Neural crest cell (in vitro differentiated cells): ENCODE measurements around the gene ADORA2A. TPM values are rescaled to one million over a fixed set of nuclear protein-coding genes. Genes with fewer than 3 reads are reported as not detected.

Experiments used
- DNase-seq: peaks from one replicate; pipeline ENCODE4 v3.0.0; 2021; ENCODE audit warnings: low read depth, mixed read lengths, low spot score
- H3K27ac Mint-ChIP-seq: one replicate; pipeline ENCODE4 v1.8.0; 2021; ENCODE audit warnings: mild to moderate bottlenecking, mixed read lengths; ENCODE audit not compliant: unreplicated experiment
- H3K27me3 Mint-ChIP-seq: 2 replicates; pipeline ENCODE4 v1.8.0; 2021; ENCODE audit warnings: low read depth, mild to moderate bottlenecking, mixed read lengths
- H3K36me3 Mint-ChIP-seq: 2 replicates; pipeline ENCODE4 v1.8.0; 2021; ENCODE audit warnings: low read depth, mild to moderate bottlenecking, mixed read lengths
- H3K4me1 Mint-ChIP-seq: 2 replicates; pipeline ENCODE4 v1.8.0; 2021; ENCODE audit warnings: mixed read lengths
- H3K4me3 Mint-ChIP-seq: one replicate; pipeline ENCODE4 v1.8.0; 2021; ENCODE audit warnings: mild to moderate bottlenecking, mixed read lengths
- H3K9me3 Mint-ChIP-seq: 2 replicates; pipeline ENCODE4 v1.8.0; 2021; ENCODE audit warnings: mixed read lengths
- total RNA-seq: library from RNA; stranded (reverse); gene quantifications from 2 replicates; pipeline ENCODE4 v1.2.1, GENCODE V29; 2021
- TF ChIP-seq, protein P1 (sequence below): fragments of 200-600 bp; sonication (generic); conservative IDR thresholded peaks from 2 replicates; pipeline ENCODE4 v1.5.0; 2021; ENCODE audit warnings: antibody characterized with exemption, mild to moderate bottlenecking

Gene ADORA2A
- total RNA-seq, 1 donor from 2014 or later, result 2.8 TPM

DNA sequence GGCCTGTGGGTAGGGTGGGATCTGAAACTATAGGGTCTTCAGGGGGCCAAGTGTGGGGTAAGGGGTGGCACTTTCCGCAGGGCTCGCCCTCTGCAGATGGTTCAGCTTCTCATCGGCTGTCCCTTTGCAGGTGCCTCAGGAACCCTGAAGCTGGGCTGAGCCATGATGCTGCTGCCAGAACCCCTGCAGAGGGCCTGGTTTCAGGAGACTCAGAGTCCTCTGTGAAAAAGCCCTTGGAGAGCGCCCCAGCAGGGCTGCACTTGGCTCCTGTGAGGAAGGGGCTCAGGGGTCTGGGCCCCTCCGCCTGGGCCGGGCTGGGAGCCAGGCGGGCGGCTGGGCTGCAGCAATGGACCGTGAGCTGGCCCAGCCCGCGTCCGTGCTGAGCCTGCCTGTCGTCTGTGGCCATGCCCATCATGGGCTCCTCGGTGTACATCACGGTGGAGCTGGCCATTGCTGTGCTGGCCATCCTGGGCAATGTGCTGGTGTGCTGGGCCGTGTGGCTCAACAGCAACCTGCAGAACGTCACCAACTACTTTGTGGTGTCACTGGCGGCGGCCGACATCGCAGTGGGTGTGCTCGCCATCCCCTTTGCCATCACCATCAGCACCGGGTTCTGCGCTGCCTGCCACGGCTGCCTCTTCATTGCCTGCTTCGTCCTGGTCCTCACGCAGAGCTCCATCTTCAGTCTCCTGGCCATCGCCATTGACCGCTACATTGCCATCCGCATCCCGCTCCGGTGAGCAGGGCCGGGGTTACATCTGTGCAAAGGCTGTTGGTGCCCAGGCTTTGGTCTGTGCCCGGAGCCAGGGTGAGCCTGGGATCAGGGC lies 5.8 kb downstream of the ADORA2A start:
- peaks cover 6% of the 10 kb centered on the region for H3K27me3 Mint-ChIP-seq
- H3K36me3 Mint-ChIP-seq, result no peaks in the 10 kb centered on the region
- peaks cover 17% of the 10 kb centered on the region for H3K4me1 Mint-ChIP-seq
- no peaks in the 10 kb centered on the region for H3K9me3 Mint-ChIP-seq
- H3K27ac Mint-ChIP-seq, result no peak overlapping the region
- TF ChIP-seq, protein P1, sequence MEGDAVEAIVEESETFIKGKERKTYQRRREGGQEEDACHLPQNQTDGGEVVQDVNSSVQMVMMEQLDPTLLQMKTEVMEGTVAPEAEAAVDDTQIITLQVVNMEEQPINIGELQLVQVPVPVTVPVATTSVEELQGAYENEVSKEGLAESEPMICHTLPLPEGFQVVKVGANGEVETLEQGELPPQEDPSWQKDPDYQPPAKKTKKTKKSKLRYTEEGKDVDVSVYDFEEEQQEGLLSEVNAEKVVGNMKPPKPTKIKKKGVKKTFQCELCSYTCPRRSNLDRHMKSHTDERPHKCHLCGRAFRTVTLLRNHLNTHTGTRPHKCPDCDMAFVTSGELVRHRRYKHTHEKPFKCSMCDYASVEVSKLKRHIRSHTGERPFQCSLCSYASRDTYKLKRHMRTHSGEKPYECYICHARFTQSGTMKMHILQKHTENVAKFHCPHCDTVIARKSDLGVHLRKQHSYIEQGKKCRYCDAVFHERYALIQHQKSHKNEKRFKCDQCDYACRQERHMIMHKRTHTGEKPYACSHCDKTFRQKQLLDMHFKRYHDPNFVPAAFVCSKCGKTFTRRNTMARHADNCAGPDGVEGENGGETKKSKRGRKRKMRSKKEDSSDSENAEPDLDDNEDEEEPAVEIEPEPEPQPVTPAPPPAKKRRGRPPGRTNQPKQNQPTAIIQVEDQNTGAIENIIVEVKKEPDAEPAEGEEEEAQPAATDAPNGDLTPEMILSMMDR, result no peak
- no peak overlapping the region for H3K4me3 Mint-ChIP-seq
- DNase-seq, result no peak

DNA sequence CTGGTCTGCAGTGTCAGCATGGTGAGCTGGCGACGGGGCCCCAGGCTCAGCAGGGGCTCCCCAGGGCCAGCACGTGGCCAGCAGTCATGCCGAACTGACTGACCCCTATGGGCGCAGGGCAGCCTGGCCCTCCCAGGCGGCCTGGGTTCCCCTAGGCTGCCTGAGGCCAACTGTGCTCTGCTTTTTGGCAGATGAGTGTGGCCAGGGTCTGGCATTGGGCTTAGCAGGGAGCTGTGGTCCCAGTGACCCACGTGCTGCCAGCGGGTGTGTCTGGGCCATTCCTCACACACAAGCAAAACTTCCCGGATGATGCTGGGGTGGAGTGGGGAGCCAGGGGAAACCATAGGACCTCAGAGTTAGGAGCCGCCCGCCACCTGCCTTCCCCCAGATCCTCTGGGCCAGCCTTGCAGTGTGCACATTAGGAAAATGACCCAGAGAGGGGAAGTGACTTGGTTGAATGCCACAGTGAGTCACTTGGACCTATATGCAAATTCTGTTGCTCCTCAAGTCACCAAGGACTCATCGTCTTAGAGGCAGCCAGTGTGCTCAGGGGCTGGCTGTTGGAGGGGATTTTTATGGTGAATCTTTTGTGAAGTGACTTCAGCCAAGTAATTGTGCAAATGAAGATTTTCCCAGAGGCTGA lies 6.5 kb downstream of the ADORA2A start:
- no peaks in the 10 kb centered on the region for H3K36me3 Mint-ChIP-seq
- H3K9me3 Mint-ChIP-seq, result no peaks in the 10 kb centered on the region
- peaks cover 11% of the 10 kb centered on the region for H3K4me1 Mint-ChIP-seq
- H3K27me3 Mint-ChIP-seq, result peaks cover 3% of the 10 kb centered on the region
- H3K4me3 Mint-ChIP-seq, result no peak overlapping the region
- TF ChIP-seq, protein P1, result no peak
- H3K27ac Mint-ChIP-seq, result no peak overlapping the region
- no peak for DNase-seq

DNA sequence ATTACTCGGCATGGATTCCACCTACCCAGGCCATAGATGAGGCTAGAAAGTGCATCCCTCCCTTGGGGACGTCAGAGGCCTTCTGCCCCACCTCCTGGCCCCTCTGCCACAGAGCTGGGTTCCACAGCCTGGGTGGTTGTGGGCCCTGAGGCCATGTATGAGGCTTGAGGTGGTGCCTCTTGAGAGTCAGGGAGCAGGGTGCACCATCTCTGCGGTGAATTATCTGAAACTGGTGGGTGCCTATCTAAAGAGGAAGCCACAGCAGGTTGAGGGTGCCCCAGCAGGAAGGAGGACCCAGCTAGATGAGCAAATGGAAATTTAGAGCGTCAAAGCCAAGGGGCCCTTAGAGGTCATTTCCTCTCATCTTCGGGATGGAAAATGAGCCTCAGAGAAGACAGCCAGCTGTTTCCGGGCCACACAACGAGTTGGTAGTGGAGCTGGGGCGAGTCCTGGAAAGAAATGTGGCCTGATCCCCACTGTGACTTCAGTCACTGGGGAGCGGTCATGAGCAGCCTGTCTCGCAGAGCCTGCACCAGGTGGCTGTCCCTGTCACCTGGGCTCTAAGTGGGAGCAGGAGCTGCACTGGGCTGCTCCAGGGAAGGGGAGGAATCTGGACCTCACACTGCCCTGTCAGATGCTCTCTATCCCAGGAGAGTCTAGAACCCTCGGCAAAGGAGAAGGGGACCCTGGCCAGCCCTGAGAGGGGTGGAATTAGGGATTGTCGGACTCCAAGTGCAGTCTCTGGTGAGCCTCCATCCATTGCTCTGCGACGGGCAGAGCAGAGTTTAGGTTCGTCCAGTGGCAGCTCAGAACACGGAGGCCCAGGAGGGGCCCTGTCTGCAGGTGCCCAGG lies 7.3 kb downstream of the ADORA2A start:
- Mint-ChIP-seq H3K4me1 (peaks cover 4% of the 10 kb centered on the region), H3K4me3 (peak overlapping the region; percentile 23), H3K27ac (peak overlapping the region; percentile 36), H3K27me3 (no peaks in the 10 kb centered on the region), H3K9me3 (no peaks in the 10 kb centered on the region), H3K36me3 (no peaks in the 10 kb centered on the region)
- TF ChIP-seq, protein P1, result no peak
- no peak for DNase-seq

DNA sequence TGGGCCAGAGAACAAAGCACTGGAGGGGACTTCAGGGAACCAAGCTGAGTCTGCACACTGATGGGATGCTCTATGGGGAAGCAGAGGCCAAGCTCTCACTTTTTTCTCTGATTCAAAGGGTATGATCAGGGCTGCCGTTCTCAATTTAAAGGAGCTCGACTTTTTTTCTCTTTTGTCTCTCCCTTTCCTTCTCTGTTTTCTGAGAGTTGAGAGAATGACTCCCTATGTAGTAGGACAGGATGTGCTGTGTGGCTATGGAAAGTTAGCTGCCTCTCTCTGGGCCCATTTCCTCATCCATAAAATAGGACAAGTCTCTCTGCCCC lies 7.9 kb downstream of the ADORA2A start:
- Mint-ChIP-seq H3K9me3 (no peaks in the 10 kb centered on the region), H3K27ac (no peak overlapping the region), H3K27me3 (no peaks in the 10 kb centered on the region), H3K36me3 (no peaks in the 10 kb centered on the region), H3K4me3 (no peak overlapping the region), H3K4me1 (peaks cover 4% of the 10 kb centered on the region)
- no peak for DNase-seq
- TF ChIP-seq, protein P1, result no peak

DNA sequence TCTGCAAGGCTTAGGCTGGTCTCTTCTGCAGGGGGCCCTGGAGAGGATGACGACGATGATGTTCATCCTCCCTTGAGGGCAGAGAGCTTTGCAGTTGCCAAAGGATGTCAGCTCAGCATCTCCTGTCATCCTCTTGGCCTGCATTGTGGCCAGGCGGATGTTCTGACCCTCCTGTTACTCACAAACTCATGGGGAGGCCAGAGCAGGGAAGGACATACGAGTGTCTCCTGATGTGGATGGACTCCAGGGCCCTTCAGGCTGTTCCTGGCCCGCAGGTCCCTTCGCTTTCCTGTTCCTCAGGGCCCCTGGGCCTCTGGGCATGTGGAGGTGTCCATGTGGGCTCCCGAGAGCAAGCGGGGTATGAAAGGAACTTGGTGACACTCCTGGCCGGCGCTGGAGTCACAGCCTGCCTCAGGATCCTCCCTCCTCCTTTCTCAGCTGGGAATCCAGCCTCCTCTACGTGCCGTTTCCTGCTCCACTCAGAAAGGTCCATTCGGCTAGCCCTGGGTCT lies 8.5 kb downstream of the ADORA2A start:
- no peaks in the 10 kb centered on the region for H3K27me3 Mint-ChIP-seq
- DNase-seq, result no peak
- peaks cover 4% of the 10 kb centered on the region for H3K4me1 Mint-ChIP-seq
- no peaks in the 10 kb centered on the region for H3K36me3 Mint-ChIP-seq
- H3K27ac Mint-ChIP-seq, result no peak overlapping the region
- no peak overlapping the region for H3K4me3 Mint-ChIP-seq
- TF ChIP-seq, protein P1, result no peak
- no peaks in the 10 kb centered on the region for H3K9me3 Mint-ChIP-seq
